HG02840 (cell line): ENCODE measurements around the gene OSBPL5.

ENCODE experiments used
- ATAC-seq: cut with Tn5 transposase; IDR thresholded peaks from one replicate; pipeline ENCODE4 v1.9.1; 2021; ENCODE audit warnings: mild to moderate bottlenecking, moderate library complexity, moderate number of reproducible peaks; ENCODE audit not compliant: unreplicated experiment, low FRiP score

The OSBPL5 gene

GRCh38 chr11:3138178-3139085 is 26.7 kb downstream of the OSBPL5 start:
- ATAC-seq: no peak

DNA sequence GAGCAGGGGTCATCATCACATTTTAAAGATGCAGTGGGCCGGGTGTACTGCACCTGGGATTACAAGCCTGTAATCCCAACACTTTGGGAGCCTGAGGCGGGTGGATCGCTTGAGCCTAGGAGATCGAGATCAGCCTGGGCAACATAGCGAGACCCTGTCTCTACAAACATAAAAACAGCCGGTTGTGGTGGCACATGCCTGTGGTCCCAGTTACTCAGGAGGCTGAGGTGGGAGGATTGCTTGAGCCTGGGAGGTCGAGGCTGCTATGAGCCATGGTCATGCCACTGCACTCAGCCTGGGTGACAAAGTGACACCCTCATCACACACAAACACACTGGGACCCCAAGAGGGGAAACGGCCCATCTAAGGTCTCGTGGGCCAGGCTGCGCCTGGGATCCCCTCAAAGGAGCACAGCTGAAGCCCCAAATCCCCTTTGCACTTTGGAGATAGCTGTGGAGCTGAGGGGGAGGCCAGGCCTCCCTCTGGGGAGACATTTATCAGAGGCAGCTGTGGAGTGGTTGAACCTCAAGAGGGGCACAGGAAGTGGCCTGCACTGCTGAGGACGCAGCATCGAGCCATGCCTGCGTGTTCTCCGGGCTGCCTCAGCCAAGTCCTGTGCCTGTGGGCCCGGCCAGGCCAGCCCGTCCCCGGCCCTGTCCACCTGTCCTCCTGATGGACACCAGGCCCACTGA is 27.5 kb downstream of the OSBPL5 start:
- ATAC-seq: no peak

DNA sequence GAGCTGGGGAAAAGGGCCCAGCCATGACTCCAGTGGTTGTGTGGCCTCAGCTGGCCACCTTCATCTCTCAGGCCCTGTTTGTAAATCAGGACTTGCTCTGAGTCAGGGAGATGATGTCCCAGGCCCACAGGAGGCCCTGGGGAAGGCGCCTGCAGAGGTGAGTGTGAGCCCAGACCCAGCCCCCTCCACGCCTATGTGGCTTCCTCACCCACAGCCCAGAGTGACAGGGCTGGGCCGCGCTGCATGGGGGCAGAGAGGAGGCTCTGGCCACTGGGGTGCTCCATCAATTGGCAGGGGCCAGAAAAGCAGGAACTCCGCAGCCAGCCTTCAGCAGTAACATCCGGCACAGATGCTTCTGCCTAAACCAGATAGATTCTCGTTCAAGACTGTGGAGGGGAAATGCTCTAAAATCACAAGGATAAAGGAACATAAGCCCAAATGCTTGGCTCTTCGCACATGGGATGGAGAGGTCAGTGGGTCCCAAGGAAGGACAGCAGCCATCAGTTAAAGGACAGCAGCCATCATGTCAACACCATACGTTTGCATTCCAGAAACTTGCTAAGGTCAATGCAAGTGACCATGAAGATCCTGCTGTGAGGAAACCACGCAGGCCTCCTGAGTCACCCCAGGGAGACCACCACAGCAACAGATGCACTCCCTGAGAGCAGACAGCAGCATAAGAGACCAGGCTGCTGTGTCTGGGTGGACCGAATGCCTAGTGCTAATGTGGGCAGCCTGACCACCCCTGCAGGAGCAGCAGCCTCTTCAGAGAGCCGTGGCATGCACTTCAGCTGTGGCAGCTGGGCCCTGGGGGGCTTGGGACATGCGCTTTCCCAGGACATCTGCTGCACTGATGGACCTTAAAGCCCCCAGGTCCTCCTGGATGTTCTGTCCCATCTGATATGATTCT is 28.3 kb downstream of the OSBPL5 start:
- ATAC-seq: no peak

DNA sequence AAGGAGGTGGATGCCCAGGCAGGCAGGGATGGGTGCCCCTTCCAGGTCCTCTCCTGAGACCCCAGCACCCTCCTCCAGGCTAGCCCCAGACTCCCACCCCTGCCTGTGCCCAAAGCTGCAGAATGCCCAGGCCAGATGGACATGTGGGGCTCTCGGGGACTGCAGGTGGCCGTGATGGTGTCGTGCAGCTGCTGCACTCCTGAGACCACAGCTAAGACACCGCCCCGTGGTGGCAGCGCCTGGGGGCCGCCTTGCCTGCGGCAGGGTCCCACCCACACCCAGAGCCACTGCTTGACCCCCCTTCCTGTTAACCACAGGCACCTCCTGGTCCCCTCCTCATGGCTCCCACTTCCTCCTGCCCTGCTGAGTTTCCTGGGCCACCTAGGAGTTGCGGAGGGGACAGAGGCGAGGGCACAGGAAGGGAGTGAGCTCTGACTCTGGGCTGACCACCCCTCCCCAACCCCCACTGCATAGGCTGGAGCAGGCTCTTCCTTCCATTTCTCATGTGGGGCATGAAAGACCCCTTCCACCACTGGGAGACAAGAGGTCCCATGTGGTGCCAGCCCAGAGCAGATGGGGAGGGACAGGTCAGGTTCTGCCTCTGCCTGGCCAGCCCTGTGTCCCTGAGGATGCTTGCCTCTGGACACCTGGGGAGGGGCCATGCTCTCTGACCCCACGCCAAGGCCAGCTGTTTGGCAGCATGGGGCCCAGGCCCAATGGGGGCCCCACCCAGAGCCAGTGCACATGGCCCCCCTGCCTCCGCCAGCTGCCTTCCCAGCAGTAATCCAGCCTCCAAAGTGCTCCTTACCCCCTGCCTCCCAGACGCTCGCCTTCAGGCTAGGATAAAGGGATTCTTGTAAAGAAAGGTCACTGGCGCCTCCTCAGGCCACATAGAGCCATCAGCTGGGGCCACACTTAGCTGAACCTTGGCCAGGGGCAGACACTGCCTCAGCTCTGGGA is 29.3 kb downstream of the OSBPL5 start:
- ATAC-seq: no peak

DNA sequence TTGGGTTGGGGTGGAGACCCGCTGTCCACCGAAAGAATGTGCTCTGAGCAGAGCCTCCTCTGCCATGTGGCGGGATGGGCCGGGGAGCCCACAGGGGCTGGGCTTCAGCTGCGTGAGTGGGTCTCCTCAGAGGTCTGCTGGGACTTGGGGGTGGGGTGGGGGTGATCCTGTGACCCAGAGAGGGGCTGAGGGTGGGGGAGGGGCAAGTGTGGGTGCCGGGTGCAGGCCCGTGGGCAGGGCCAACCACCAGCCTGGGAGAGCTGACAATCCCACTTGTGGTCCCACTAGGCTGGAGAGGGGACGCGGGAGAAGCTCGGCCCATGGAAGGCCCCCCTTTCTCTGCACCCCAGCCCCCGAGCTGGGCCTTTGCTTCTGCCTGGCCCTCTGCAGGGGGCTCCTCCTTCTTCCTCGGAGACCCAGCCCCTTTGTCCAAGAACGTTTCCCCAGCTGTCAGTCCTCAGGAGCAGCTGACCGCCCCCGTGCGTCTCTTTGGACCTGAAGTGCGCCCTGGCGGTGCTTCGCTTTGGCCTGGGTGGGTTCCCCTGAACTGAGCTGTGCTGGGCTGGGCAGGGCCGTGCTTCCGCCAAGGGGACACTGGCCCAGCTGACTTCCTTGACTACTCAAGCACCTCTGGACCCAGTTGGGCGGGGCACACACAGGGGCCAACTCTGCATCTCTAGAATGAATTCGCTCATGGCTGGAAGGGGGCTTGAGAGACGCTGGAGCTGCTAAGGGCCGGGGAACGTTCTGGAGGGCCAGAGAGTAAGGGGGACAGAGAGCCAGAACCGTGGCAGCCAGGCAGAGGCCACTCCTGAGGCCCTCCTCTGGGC is 30.2 kb downstream of the OSBPL5 start:
- no peak for ATAC-seq

- no peak for ATAC-seq
Observed at GRCh38 chr11:3134218-3134621, 30.9 kb downstream of the OSBPL5 start.

DNA sequence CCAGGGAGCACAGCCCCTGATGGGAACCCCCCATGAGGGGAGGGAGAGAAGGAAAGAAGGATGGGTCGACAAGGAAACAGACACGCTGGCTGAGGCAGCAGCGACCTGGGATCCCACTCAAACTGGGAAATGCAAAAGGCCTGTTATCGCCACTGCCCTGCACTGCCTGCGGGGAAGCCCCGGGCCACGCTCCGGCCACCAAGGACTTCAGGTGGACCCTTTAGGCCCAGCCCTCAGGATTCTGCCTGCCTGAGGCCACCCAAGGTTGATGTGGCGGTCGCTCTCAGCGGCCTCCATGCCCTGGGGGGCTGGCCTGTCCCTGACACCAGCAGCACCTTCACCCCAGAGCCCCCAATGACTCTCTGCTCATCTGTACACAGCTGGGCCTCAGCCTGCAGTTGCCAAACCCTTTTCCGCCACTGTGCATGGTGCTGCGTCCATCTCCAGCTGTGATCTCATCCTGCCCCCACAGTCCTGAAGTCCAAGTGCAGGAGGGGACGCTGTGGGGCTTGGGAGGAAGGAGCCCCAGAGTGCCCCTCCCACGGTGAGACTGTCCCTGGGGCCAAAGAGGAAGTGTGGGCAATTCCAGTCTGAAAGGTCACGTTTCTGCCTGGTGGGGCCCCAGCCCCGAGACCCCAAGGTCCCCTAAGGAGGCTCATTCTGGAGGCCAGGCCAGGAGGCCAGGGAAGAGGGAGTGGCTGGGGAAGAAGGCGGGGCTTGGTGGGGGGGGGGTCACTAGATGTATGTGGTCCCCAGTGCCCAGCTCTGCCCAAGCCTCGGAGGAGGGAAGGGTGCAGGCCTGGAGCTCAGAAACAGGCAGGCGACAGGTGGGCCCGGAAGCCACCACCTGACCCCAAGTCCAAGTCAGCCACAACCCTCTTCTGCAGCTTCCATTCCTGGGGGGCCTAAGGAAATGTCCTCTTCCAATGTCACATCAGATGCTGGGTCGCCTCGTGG is 31.6 kb downstream of the OSBPL5 start:
- ATAC-seq: no peak

- no peak for ATAC-seq
Observed at GRCh38 chr11:3132831-3133260, 32.3 kb downstream of the OSBPL5 start.

DNA sequence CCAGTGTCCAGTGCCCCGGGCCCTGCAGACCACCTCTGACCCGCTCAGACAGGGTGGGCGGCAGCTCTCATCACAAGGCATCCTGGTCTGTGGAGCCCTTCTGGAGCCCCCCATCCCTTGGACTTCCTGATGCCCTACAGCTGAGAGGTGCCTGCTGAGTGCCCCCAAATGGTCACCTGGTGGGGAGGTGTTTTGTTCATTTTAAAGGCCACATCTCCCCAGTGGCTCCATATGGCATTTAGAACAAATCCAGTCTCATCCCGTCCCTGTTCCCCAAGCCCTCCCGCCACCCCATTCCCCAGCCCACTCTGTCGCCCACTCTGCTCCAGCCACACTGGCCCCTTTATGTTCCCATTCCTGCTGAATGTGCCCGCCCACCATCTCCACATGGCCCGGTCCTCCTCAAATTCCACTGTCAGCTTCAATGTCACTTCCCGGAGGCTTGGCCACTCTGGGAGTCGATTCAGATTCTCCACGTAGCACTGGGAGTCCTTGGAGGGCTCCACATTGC is 32.8 kb downstream of the OSBPL5 start:
- no peak for ATAC-seq

GRCh38 chr11:3131330-3131941 is 33.7 kb downstream of the OSBPL5 start:
- ATAC-seq: no peak

GRCh38 chr11:3130269-3131071 is 34.6 kb downstream of the OSBPL5 start:
- ATAC-seq: no peak

- ATAC-seq: no peak
Observed at GRCh38 chr11:3129591-3130268, 35.4 kb downstream of the OSBPL5 start.

- ATAC-seq: no peak
Observed at GRCh38 chr11:3129181-3129590, 35.9 kb downstream of the OSBPL5 start.

DNA sequence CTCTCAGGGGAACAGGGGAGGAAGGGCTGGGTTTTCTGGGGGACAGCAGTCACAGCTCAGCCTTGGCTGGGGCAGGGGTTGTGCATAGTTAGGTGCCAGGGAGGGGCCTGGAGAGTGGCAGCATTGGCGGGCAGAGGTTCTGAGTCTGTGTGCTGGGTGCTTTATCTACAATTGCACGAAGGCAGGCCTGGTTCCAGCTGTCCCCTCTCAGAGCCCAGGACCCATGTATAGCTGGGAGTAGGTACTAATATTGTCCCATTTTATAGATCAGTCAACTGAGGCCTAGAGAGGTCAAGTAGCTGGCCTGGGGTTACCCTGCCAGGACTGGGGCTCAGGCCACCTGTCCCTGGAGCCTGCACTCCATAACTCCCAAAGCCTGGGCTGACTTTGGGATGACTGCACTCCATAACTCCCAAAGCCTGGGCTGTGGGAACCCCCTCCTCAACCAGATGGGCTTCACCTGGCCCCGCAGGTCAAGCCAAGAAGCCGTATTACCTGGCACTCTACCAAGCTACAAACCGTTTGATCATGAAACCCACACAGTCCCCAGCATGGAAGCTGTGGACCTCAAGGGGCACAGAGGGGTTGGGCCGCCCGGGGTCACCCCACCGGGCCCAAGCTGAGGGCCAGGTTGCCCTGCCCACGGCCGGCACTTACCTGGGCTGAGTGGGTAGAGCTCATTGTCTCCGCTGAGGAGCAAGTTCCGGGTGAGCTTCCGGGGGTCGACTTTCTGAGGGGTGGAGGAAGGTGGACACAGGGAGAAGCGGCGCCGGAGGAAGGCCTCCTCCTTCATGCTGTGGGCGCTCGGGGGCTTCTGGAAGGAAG is 36.5 kb downstream of the OSBPL5 start:
- ATAC-seq: no peak
